GM12878 (cell line): ENCODE data around the gene STK39. TPM values are rescaled to one million over a fixed set of nuclear protein-coding genes. Genes with fewer than 3 reads are reported as not detected.

Source experiments
- ATAC-seq: fragments of 200-7000 bp; cut with Tn5 transposase; 3 replicates; pipeline ENCODE4 v1.9.1; 2020; ENCODE audit warnings: mild to moderate bottlenecking, moderate library complexity
- BruUV-seq: library from RNA; stranded (reverse); fragments of 400-500 nt; replicated peaks from 2 replicates; lab custom pipeline; 2021; lab: Mats Ljungman, UMichigan
- CTCF ChIA-PET: fragments of 300-600 bp; sonication (Branson Sonifier 250); formaldehyde crosslinking; extraction: SDS; loops from one replicate; lab custom pipeline; 2021; ENCODE audit warnings: inconsistent platforms; lab: Yijun Ruan, JAX
- POLR2A ChIA-PET: fragments of 350-600 bp; formaldehyde crosslinking; extraction: SDS; loops from one replicate; lab custom pipeline; 2021; ENCODE audit warnings: inconsistent platforms; lab: Charles Lee
- RAD21 ChIA-PET: fragments of 300-600 bp; sonication (Branson Sonifier 250); formaldehyde crosslinking; loops from one replicate; lab custom pipeline; 2023; ENCODE audit warnings: antibody characterized with exemption; ENCODE audit not compliant: unreplicated experiment; lab: Charles Lee
- SMC1A ChIA-PET: fragments of 300-600 bp; sonication (Branson Sonifier 250); formaldehyde crosslinking; loops from one replicate; lab custom pipeline; 2023; ENCODE audit not compliant: unreplicated experiment, uncharacterized antibody; lab: Charles Lee
- DNase-seq: peaks from one replicate; pipeline ENCODE4 v3.0.0-alpha.2; 2011; ENCODE audit warnings: low read depth, low spot score
- FAIRE-seq: peaks from 3 replicates; lab custom pipeline; 2011; peaks lifted over from hg19 to GRCh38; lab: Jason Lieb, UNC
- H2AFZ ChIP-seq: 2 replicates; pipeline ENCODE4 v1.6.0; 2011; ENCODE audit warnings: low read depth, low read length, control low read depth; ENCODE audit not compliant: control insufficient read depth
- H3K27ac ChIP-seq: 2 replicates; pipeline ENCODE4 v1.5.1; 2011; ENCODE audit warnings: control low read depth; ENCODE audit not compliant: control insufficient read depth, insufficient read depth
- H3K27me3 ChIP-seq, 2 experiments: replicated peaks in 1 of 2; 2 replicates each; pipeline versions ENCODE4 v1.6.0 to v1.6.1; 2011; ENCODE audit warnings: low read length in 1 of 2; ENCODE audit not compliant: control insufficient read depth in 2 of 2, insufficient read depth in 2 of 2
- H3K36me3 ChIP-seq, 2 experiments: 2 replicates each; pipeline ENCODE4 v1.5.1; 2011; ENCODE audit warnings: low read length in 1 of 2; ENCODE audit not compliant: control insufficient read depth in 2 of 2, insufficient read depth in 2 of 2
- H3K4me1 ChIP-seq: 2 replicates; pipeline ENCODE4 v1.6.1; 2011; ENCODE audit warnings: mild to moderate bottlenecking, low read length, moderate library complexity, mixed read lengths; ENCODE audit not compliant: control insufficient read depth, insufficient read depth
- H3K4me2 ChIP-seq: 2 replicates; pipeline ENCODE4 v1.6.0; 2011; ENCODE audit warnings: control low read depth; ENCODE audit not compliant: control insufficient read depth, insufficient read depth
- H3K4me3 ChIP-seq: fragments of 200-600 bp; sonication (generic); 2 replicates; pipeline ENCODE4 v1.5.1; 2016
- H3K79me2 ChIP-seq: 2 replicates; pipeline ENCODE4 v1.6.0; 2011; ENCODE audit warnings: low read length; ENCODE audit not compliant: control insufficient read depth, insufficient read depth
- H3K9ac ChIP-seq: 2 replicates; pipeline ENCODE4 v1.8.0; 2011; ENCODE audit warnings: low read length, control low read depth, mixed read lengths; ENCODE audit not compliant: control insufficient read depth, insufficient read depth
- H3K9me3 ChIP-seq: replicated peaks from 3 replicates; pipeline ENCODE4 v1.5.1; 2011; ENCODE audit warnings: mild to moderate bottlenecking, low read length; ENCODE audit not compliant: control insufficient read depth, insufficient read depth
- H4K20me1 ChIP-seq: 2 replicates; pipeline ENCODE4 v1.6.0; 2011; ENCODE audit not compliant: control insufficient read depth, insufficient read depth
- ASH2L ChIP-seq: fragments of 300-600, 200-600 bp; sonication (generic); IDR thresholded peaks from 2 replicates; pipeline ENCODE4 v1.6.1; 2017; ENCODE audit warnings: low read depth, mild to moderate bottlenecking, borderline replicate concordance
- ATF2 ChIP-seq: IDR thresholded peaks from 2 replicates; pipeline ENCODE4 v1.6.1; 2012; ENCODE audit warnings: low read length, inconsistent platforms
- ATF3 ChIP-seq: IDR thresholded peaks from 2 replicates; pipeline ENCODE4 v1.6.1; 2011; ENCODE audit warnings: low read depth, mild to moderate bottlenecking, low read length, moderate library complexity, borderline replicate concordance; ENCODE audit errors: extremely low read depth
- BCL3 ChIP-seq: IDR thresholded peaks from 2 replicates; pipeline ENCODE4 v1.6.1; 2011; ENCODE audit warnings: borderline replicate concordance, low read depth, mild to moderate bottlenecking, moderate library complexity, low read length; ENCODE audit not compliant: insufficient read depth, poor library complexity, severe bottlenecking
- CBX3 ChIP-seq: fragments of 200-600 bp; sonication (generic); IDR thresholded peaks from 2 replicates; pipeline ENCODE4 v1.6.1; 2016; ENCODE audit warnings: low read depth, borderline replicate concordance
- CUX1 ChIP-seq: IDR thresholded peaks from 2 replicates; pipeline ENCODE4 v1.6.1; 2012; ENCODE audit warnings: improper control_type of control experiment, low read depth, low read length; ENCODE audit not compliant: insufficient replicate concordance
- GABPA ChIP-seq: IDR thresholded peaks from 2 replicates; pipeline ENCODE4 v1.6.1; 2014; ENCODE audit warnings: antibody characterized with exemption, low read depth, mild to moderate bottlenecking, inconsistent platforms
- KLF5 ChIP-seq: fragments of 450-650 bp; IDR thresholded peaks from 2 replicates; pipeline ENCODE4 v1.6.1; 2014; ENCODE audit warnings: mild to moderate bottlenecking; ENCODE audit not compliant: partially characterized antibody
- NFYA ChIP-seq: IDR thresholded peaks from 2 replicates; pipeline ENCODE4 v1.6.1; 2011; ENCODE audit warnings: low read depth, mild to moderate bottlenecking, low read length, improper control_type of control experiment, borderline replicate concordance
- RFX5 ChIP-seq: IDR thresholded peaks from 2 replicates; pipeline ENCODE4 v1.6.1; 2011; ENCODE audit warnings: low read depth, low read length, improper control_type of control experiment
- RUNX3 ChIP-seq: IDR thresholded peaks from 2 replicates; pipeline ENCODE4 v1.6.1; 2012; ENCODE audit warnings: low read length, inconsistent platforms
- SREBF1 ChIP-seq: IDR thresholded peaks from 2 replicates; pipeline ENCODE4 v1.6.1; 2012; ENCODE audit warnings: mild to moderate bottlenecking, low read length
- SREBF2 ChIP-seq: IDR thresholded peaks from 2 replicates; pipeline ENCODE4 v1.6.1; 2012; ENCODE audit warnings: mild to moderate bottlenecking, low read length
- SUPT20H ChIP-seq: IDR thresholded peaks from 2 replicates; pipeline ENCODE4 v1.6.1; 2011; ENCODE audit warnings: low read depth, mild to moderate bottlenecking, low read length, moderate library complexity, borderline replicate concordance; ENCODE audit not compliant: control insufficient read depth
- YBX1 ChIP-seq: fragments of 450-650 bp; IDR thresholded peaks from 2 replicates; pipeline ENCODE4 v1.6.1; 2016; ENCODE audit warnings: antibody characterized with exemption
- WGBS: methylation state at CpG from one replicate; pipeline ENCODE4 v1.1.6; 2016; ENCODE audit warnings: low lambda C conversion rate; ENCODE audit not compliant: insufficient replicate concordance, insufficient coverage; ENCODE audit errors: missing lambda C conversion rate; 5-methylcytosine and 5-hydroxymethylcytosine counted together
- in situ Hi-C: fragments of 300-500 bp; cut with MboI; formaldehyde crosslinking; loops from 9 replicates; pipeline ENCODE4 v1.14.3; 2018; ENCODE audit warnings: mixed read lengths
- intact Hi-C: fragments of 100-400 bp; cut with micrococcal nuclease; formaldehyde crosslinking; loops from one replicate; pipeline ENCODE4 v1.14.2; 2022; ENCODE audit not compliant: unreplicated experiment
- polyA plus RNA-seq, 11 experiments: library from polyadenylated mRNA; depleted of rRNA in 4 of 11; unstranded in 6 of 11; stranded (reverse) in 5 of 11; fragments of >200 nt; fragmentation: Nextera tagmentation in 4 of 11; fragmentation: Illumina TruSeq in 1 of 11; extraction: Ambion mirVana in 4 of 11; extraction: Trizol in 1 of 11; gene quantifications; 1 replicate in 1 of 11; 2 replicates in 10 of 11; pipeline versions ENCODE4 v1.2.1 to v1.2.3, GENCODE V29; 2011 to 2016; ENCODE audit warnings: inconsistent platforms in 2 of 11, missing spikeins in 2 of 11, low read depth in 1 of 11
- total RNA-seq, 4 experiments: library from RNA; depleted of rRNA in 3 of 4; stranded (reverse); fragments of >200 nt in 3 of 4; fragmentation: Illumina TruSeq in 1 of 4; extraction: Trizol in 1 of 4; gene quantifications; 2 replicates each; pipeline versions ENCODE4 v1.2.1 to v1.2.3, GENCODE V29; 2013 to 2021

STK39 gene
- total and polyA plus RNA-seq, 10 of the 15 experiments (the other 5 are each of a cell fraction or from before 2014, with no cell fraction given) = 0.03 to 0.21 (median 0.07) TPM; not detected in 5

GRCh38 chr2:168047091-168047690 is 200.2 kb downstream of the STK39 start (continued):
- TF ChIP-seq BCL3 (no peak), RFX5 (no peak)

- no peaks in the 10 kb centered on the region for H3K4me1 ChIP-seq
- no peak overlapping the region for H3K27ac ChIP-seq
- FAIRE-seq (no peak), DNase-seq (no peak), ATAC-seq (no peak)
- no peak overlapping the region for H3K4me3 ChIP-seq
- H2AFZ ChIP-seq = no peak overlapping the region
- BruUV-seq = no TSS peak
- H3K9ac ChIP-seq = no peak overlapping the region
- H3K4me2 ChIP-seq = no peak overlapping the region
- WGBS = 0% methylated on average over 1 of the region's 1 CpG
- H3K79me2 ChIP-seq = no peaks in the 10 kb centered on the region
- in situ Hi-C loops (no loop called here), intact Hi-C loops (no loop called here)
- no peaks in the 10 kb centered on the region for H3K9me3 ChIP-seq
- ChIA-PET SMC1A (no interaction called here), POLR2A (no interaction called here), CTCF (no interaction called here), RAD21 (no interaction called here)
- H4K20me1 ChIP-seq = no peaks in the 10 kb centered on the region
- H3K27me3 ChIP-seq = no peaks in the 10 kb centered on the region
- H3K36me3 ChIP-seq = no peaks in the 10 kb centered on the region
- no peak for TF ChIP-seq ASH2L
- TF ChIP-seq SREBF2 = no peak
- TF ChIP-seq CBX3 = no peak
- TF ChIP-seq CUX1 = no peak
- no peak for TF ChIP-seq GABPA
- TF ChIP-seq RUNX3 = no peak
- no peak for TF ChIP-seq NFYA
- TF ChIP-seq SUPT20H = no peak
- no peak for TF ChIP-seq ATF3
- no peak for TF ChIP-seq KLF5
- no peak for TF ChIP-seq ATF2
- TF ChIP-seq SREBF1 = no peak
- no peak for TF ChIP-seq YBX1
Measured at GRCh38 chr2:168044579-168044978, 202.8 kb downstream of the STK39 start.
